ENCODE results near the gene MAN1A1.

DNA sequence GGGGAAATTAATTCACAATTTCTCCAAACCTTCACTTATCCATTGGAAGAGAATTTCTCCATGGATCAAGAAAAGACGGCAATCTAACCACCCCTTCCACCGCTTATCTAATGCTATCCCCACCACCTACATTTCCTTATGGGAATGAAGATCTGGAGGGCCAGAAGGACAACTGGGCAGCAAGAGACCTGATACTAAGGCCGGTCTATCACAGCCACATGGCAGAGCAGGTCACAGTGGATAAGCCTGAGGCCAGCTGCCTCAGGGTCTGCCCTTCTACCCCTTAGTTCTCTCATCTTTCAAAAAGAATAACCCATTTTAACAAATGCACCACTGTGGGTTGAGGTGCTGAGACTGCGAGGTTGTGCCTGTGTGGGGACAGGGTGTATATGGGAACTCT, 37.1 kb downstream of the MAN1A1 start:
- no peak for TF ChIP-seq TEAD4 (IDR thresholded peaks at IDR 0.05)
- TF ChIP-seq EP300 (IDR thresholded peaks at IDR 0.05; ENCODE audit: borderline replicate concordance), result no peak
- TF ChIP-seq NFIC (IDR thresholded peaks at IDR 0.05), result no peak
- no peak for TF ChIP-seq CEBPB (IDR thresholded peaks at IDR 0.05)
- no peak for TF ChIP-seq ZBTB7A (IDR thresholded peaks at IDR 0.05; ENCODE audit: low read depth)
- no peak for TF ChIP-seq YY1 (IDR thresholded peaks at IDR 0.05; ENCODE audit: low read depth)
- TF ChIP-seq TAF1 (IDR thresholded peaks at IDR 0.05; ENCODE audit: low read depth), result no peak

Data from Ishikawa (cell line).